HCT116 (cell line): ENCODE results near the gene RAB40C. TPM values are rescaled to one million over a fixed set of nuclear protein-coding genes. Genes with fewer than 3 reads are reported as not detected.

Experiments
- ATAC-seq: fragments of 200-7000 bp; cut with Tn5 transposase; 2 replicates; pipeline ENCODE4 v1.9.1; 2020; ENCODE audit warnings: mild to moderate bottlenecking, moderate library complexity
- BruUV-seq: library from RNA; stranded (reverse); fragments of 400-500 nt; replicated peaks from 2 replicates; lab custom pipeline; 2021; lab: Mats Ljungman, UMichigan
- CTCF ChIA-PET: fragments of 300-600 bp; sonication (Branson Sonifier 250); formaldehyde crosslinking; loops from one replicate; lab custom pipeline; 2021; ENCODE audit warnings: antibody characterized with exemption; lab: Charles Lee
- POLR2A ChIA-PET: fragments of 300-600, 350-600 bp; sonication (Branson Sonifier 250); formaldehyde crosslinking; loops from one replicate; lab custom pipeline; 2021; ENCODE audit warnings: antibody characterized with exemption; lab: Charles Lee
- RAD21 ChIA-PET, 2 experiments: fragments of 300-600 bp; sonication (Branson Sonifier 250); formaldehyde crosslinking; loops; one replicate each; lab custom pipeline; 2023; ENCODE audit warnings: low total read pairs in 2 of 2; ENCODE audit not compliant: uncharacterized antibody in 2 of 2, unreplicated experiment in 2 of 2, low non-redundant PET in 1 of 2; lab: Charles Lee
- DNase-seq: peaks from one replicate; pipeline ENCODE4 v3.0.0-alpha.2; 2010; ENCODE audit warnings: low read depth, low spot score
- H2AFZ ChIP-seq: fragments of 200-600 bp; shearing (Covaris generic), sonication (generic); 2 replicates; pipeline ENCODE4 v1.6.1; 2017; ENCODE audit warnings: low read depth, mixed run types, mixed read lengths, antibody characterized with exemption, low read length; ENCODE audit not compliant: poor library complexity, severe bottlenecking
- H3K27ac ChIP-seq: 2 replicates; pipeline ENCODE4 v1.5.1; 2012; ENCODE audit warnings: low read depth, low read length
- H3K27me3 ChIP-seq: fragments of 200-600 bp; sonication (generic); 2 replicates; pipeline ENCODE4 v1.6.1; 2016; ENCODE audit warnings: mixed run types, low read length, mixed read lengths; ENCODE audit not compliant: insufficient read depth
- H3K36me3 ChIP-seq, 2 experiments: fragments of 200-500 bp in 1 of 2; fragments of 200-600 bp in 1 of 2; sonication (Bioruptor generic) in 1 of 2; sonication (generic) in 1 of 2; 2 replicates each; pipeline versions ENCODE4 v1.5.1 to v1.6.1; 2014 to 2016; ENCODE audit warnings: low read length in 2 of 2, inconsistent platforms in 1 of 2, mixed read lengths in 1 of 2, mixed run types in 1 of 2; ENCODE audit not compliant: insufficient read depth in 2 of 2, control insufficient read depth in 1 of 2
- H3K4me1 ChIP-seq, 2 experiments: fragments of 200-600 bp in 1 of 2; sonication (generic) in 1 of 2; 2 replicates each; pipeline versions ENCODE4 v1.5.1 to v1.6.1; 2012 to 2017; ENCODE audit warnings: low read length in 2 of 2, inconsistent platforms in 1 of 2, mild to moderate bottlenecking in 1 of 2, mixed read lengths in 1 of 2, mixed run types in 1 of 2, moderate library complexity in 1 of 2; ENCODE audit not compliant: insufficient read depth in 2 of 2, control insufficient read depth in 1 of 2
- H3K4me2 ChIP-seq: fragments of 200-600 bp; sonication (generic); 2 replicates; pipeline ENCODE4 v1.6.1; 2017; ENCODE audit warnings: mixed run types, low read length, mixed read lengths
- H3K4me3 ChIP-seq, 2 experiments: fragments of 200-600 bp in 1 of 2; sonication (generic) in 1 of 2; replicated peaks in 1 of 2; 2 replicates each; pipeline ENCODE4 v1.5.1; 2011 to 2016; ENCODE audit warnings: low read length in 2 of 2, control low read depth in 1 of 2, low read depth in 1 of 2, mild to moderate bottlenecking in 1 of 2, mixed read lengths in 1 of 2, mixed run types in 1 of 2
- H3K79me2 ChIP-seq: fragments of 200-600 bp; sonication (generic); 2 replicates; pipeline ENCODE4 v1.6.1; 2017; ENCODE audit warnings: mild to moderate bottlenecking, mixed run types, low read length, moderate library complexity, mixed read lengths; ENCODE audit not compliant: insufficient read depth
- H3K9ac ChIP-seq: fragments of 200-600 bp; sonication (generic); 2 replicates; pipeline ENCODE4 v1.6.1; 2016; ENCODE audit warnings: low read length, mixed read lengths
- H3K9me2 ChIP-seq: fragments of 200-600 bp; sonication (generic), shearing (Covaris generic); 2 replicates; pipeline ENCODE4 v1.6.1; 2017; ENCODE audit warnings: mixed run types, mild to moderate bottlenecking, moderate library complexity; ENCODE audit not compliant: insufficient read depth
- H3K9me3 ChIP-seq, 2 experiments: fragments of 200-500 bp in 1 of 2; fragments of 200-600 bp in 1 of 2; sonication (Bioruptor generic) in 1 of 2; sonication (generic) in 1 of 2; 2 replicates each; pipeline ENCODE4 v1.6.1; 2014 to 2017; ENCODE audit warnings: low read length in 2 of 2, mixed read lengths in 2 of 2, inconsistent platforms in 1 of 2, low read depth in 1 of 2, mild to moderate bottlenecking in 1 of 2, mixed run types in 1 of 2, moderate library complexity in 1 of 2; ENCODE audit not compliant: control insufficient read depth in 1 of 2, insufficient read depth in 1 of 2
- H4K20me1 ChIP-seq: fragments of 200-600 bp; sonication (generic), shearing (Covaris generic); 2 replicates; pipeline ENCODE4 v1.6.1; 2017; ENCODE audit warnings: mixed run types, mild to moderate bottlenecking, moderate library complexity; ENCODE audit not compliant: insufficient read depth
- CBX3 ChIP-seq: IDR thresholded peaks from 2 replicates; pipeline ENCODE4 v1.6.1; 2012; ENCODE audit warnings: low read depth
- CEBPB ChIP-seq: IDR thresholded peaks from 2 replicates; pipeline ENCODE4 v1.6.1; 2012; ENCODE audit warnings: low read depth
- FOSL1 ChIP-seq: IDR thresholded peaks from 2 replicates; pipeline ENCODE4 v1.6.1; 2012; ENCODE audit warnings: low read depth
- JUND ChIP-seq: IDR thresholded peaks from 2 replicates; pipeline ENCODE4 v1.6.1; 2012
- MAX ChIP-seq: IDR thresholded peaks from 2 replicates; pipeline ENCODE4 v1.6.1; 2012
- POLR2A ChIP-seq: IDR thresholded peaks from 2 replicates; pipeline ENCODE4 v1.7.0; 2011; ENCODE audit warnings: borderline replicate concordance; ENCODE audit not compliant: insufficient read depth, insufficient read length; ENCODE audit errors: extremely low read depth
- POLR2AphosphoS5 ChIP-seq: IDR thresholded peaks from 2 replicates; pipeline ENCODE4 v1.6.1; 2011; ENCODE audit warnings: mild to moderate bottlenecking, low read depth, low read length, moderate library complexity
- RAD21 ChIP-seq: IDR thresholded peaks from 2 replicates; pipeline ENCODE4 v1.6.1; 2012; ENCODE audit warnings: low read depth, mild to moderate bottlenecking
- SP1 ChIP-seq: IDR thresholded peaks from 2 replicates; pipeline ENCODE4 v1.6.1; 2012; ENCODE audit warnings: low read depth
- ZNF274 ChIP-seq: fragments of 200-500 bp; sonication (Bioruptor generic); IDR thresholded peaks from 2 replicates; pipeline ENCODE4 v1.6.1; 2014; ENCODE audit warnings: mild to moderate bottlenecking, low read depth, low read length, inconsistent platforms
- intact Hi-C: fragments of 100-400 bp; cut with micrococcal nuclease; formaldehyde crosslinking; loops from 2 replicates; pipeline ENCODE4 v1.10.0; 2022
- total RNA-seq: library from RNA; stranded (reverse); gene quantifications from one replicate; pipeline ENCODE4 v1.2.1, GENCODE V29; 2021; ENCODE audit not compliant: unreplicated experiment
- TF ChIP-seq, protein P1 (sequence below): IDR thresholded peaks from 2 replicates; pipeline ENCODE4 v1.6.1; 2012
- TF ChIP-seq, protein P2 (sequence below): IDR thresholded peaks from 2 replicates; pipeline ENCODE4 v1.6.1; 2012; ENCODE audit warnings: low read depth
- TF ChIP-seq, protein P3 (sequence below), 3 experiments: fragments of 200-600 bp in 1 of 3; sonication (generic) in 1 of 3; IDR thresholded peaks in 2 of 3; conservative IDR thresholded peaks in 1 of 3; 2 replicates each; pipeline ENCODE4 v1.5.1; 2012 to 2017; ENCODE audit warnings: low read depth in 2 of 3, low read length in 2 of 3, antibody characterized with exemption in 1 of 3, borderline replicate concordance in 1 of 3, control low read depth in 1 of 3, mild to moderate bottlenecking in 1 of 3, mixed read lengths in 1 of 3, mixed run types in 1 of 3, moderate library complexity in 1 of 3; ENCODE audit not compliant: insufficient read depth in 1 of 3

The RAB40C gene
- total RNA-seq, 1 experiment from 2014 or later: 14.1 TPM

DNA sequence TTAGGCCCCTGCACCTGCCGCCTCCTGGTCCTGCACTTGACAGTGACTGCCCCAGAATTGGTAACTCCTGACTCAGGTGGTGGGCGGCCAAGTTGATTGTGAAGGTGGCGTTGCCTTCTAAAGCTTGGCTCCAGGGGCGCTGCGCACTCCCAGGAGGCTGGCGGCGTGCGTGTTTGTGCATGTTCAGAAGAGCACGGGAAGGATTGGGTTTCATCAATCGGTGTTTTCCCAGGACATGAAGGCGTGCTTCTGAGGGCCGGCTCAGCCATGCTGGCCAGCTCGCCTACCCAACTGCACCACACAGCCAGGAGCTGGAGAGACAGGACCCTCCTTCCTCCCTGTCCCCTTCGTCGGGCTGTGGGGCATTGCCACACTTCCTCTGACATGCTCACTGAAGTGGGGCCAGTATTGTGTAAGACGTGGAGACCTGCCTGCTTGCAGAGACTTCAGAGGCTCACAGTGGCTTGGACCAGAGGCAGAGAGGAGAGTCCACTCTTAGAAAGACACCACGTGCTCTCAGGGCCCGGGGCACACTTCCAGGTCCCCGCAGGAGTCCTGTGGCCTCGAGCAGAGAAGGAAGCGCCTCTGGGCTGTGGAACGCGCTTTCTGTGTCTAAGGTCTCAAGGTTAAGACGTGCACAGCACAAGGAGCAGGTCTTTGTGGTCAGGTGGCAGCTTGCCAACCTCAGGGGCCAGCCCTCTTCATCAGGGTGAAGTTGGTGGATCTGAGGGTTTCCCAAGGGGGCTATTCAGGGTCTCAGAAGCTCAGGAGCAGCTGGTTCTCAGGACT is 2.8 kb downstream of the RAB40C start:
- Histone ChIP-seq H3K36me3 (no peaks in the 10 kb centered on the region), H3K4me2 (peak overlapping the region; percentile 70), H3K27ac (peak overlapping the region; percentile 76), H3K27me3 (no peaks in the 10 kb centered on the region), H3K9ac (peak overlapping the region; percentile 36), H3K9me3 (no peaks in the 10 kb centered on the region), H3K79me2 (peaks cover 32% of the 10 kb centered on the region; the same call in 1 of the 2 replicates), H2AFZ (no peak overlapping the region), H3K4me3 (peak overlapping the region in 1 of 2 experiments; percentile 13; a peak in 1 of 4 replicates), H4K20me1 (no peaks in the 10 kb centered on the region), H3K4me1 (peaks cover 30 to 40% of the 10 kb centered on the region in 2 experiments), H3K9me2 (no peaks in the 10 kb centered on the region)
- ChIA-PET POLR2A (interaction anchor here (0.5 kb wide), 1 partner anchor 1409 kb away, joined by 3 read pairs; no protein-coding TSS in a partner anchor), CTCF (interaction anchor here (1.0 to 1.1 kb wide), 2 partner anchors 14 to 55 kb away, joined by 3 to 4 read pairs; no protein-coding TSS in a partner anchor), RAD21 (no interaction called here)
- TF ChIP-seq POLR2AphosphoS5: no peak
- TF ChIP-seq MAX: peak; percentile 8; the same call in 1 of the 2 replicates
- intact Hi-C loops: loop anchor here (5.0 kb wide), 1 partner anchor 35 kb away; no protein-coding TSS in a partner anchor
- ATAC-seq (no peak), DNase-seq (no peak)
- no TSS peak for BruUV-seq

DNA sequence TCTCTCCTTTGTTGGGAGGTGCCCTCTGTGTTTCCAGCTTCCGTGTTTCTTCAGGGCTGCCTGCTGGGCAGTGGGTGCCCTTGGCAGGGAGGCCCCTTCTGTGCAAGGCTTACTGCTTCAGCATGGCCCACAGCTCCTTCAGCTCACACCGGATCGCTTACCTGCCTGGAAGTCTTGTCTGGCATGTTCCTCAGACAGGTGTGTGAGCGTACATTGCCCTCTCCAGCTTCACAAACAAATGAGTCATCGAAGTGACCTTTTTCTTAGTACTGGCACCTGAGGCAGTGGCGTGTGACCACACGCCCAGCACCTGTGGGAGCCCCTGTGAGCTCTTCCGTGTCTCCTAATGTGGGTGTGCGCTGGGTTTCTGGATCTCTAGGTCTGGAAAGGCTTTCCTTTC is 3.5 kb downstream of the RAB40C start:
- POLR2A ChIA-PET: no interaction called here
- no peak for DNase-seq
- intact Hi-C loops: loop anchor here (5.0 kb wide), 1 partner anchor 34 kb away; no protein-coding TSS in a partner anchor
- Histone ChIP-seq H3K4me1 (peaks cover 30 to 35% of the 10 kb centered on the region in 2 experiments), H2AFZ (no peak overlapping the region), H3K4me3 (peak overlapping the region in 1 of 2 experiments; percentile 13; a peak in 1 of 4 replicates), H3K9ac (peak overlapping the region; percentile 36), H3K27me3 (no peaks in the 10 kb centered on the region), H3K9me3 (no peaks in the 10 kb centered on the region), H3K27ac (peak overlapping the region; percentile 76), H3K36me3 (no peaks in the 10 kb centered on the region), H3K4me2 (peak overlapping the region; percentile 70), H4K20me1 (no peaks in the 10 kb centered on the region), H3K79me2 (peaks cover 25% of the 10 kb centered on the region; the same call in 1 of the 2 replicates), H3K9me2 (no peaks in the 10 kb centered on the region)
- ATAC-seq: 0 out of 2 replicates have a peak, but pooled peaks have one; percentile 7
- CTCF ChIA-PET: interaction anchor here (1.0 to 1.1 kb wide), 2 partner anchors 14 to 55 kb away, joined by 3 to 4 read pairs; no protein-coding TSS in a partner anchor
- no TSS peak for BruUV-seq
- RAD21 ChIA-PET: no interaction called here
- no peak for TF ChIP-seq POLR2A
- TF ChIP-seq, protein P1, sequence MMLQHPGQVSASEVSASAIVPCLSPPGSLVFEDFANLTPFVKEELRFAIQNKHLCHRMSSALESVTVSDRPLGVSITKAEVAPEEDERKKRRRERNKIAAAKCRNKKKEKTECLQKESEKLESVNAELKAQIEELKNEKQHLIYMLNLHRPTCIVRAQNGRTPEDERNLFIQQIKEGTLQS: no peak
- TF ChIP-seq SP1: peak; percentile 54
- TF ChIP-seq ZNF274: no peak
- no peak for TF ChIP-seq CBX3
- TF ChIP-seq FOSL1: peak; percentile 64
- TF ChIP-seq, protein P2, sequence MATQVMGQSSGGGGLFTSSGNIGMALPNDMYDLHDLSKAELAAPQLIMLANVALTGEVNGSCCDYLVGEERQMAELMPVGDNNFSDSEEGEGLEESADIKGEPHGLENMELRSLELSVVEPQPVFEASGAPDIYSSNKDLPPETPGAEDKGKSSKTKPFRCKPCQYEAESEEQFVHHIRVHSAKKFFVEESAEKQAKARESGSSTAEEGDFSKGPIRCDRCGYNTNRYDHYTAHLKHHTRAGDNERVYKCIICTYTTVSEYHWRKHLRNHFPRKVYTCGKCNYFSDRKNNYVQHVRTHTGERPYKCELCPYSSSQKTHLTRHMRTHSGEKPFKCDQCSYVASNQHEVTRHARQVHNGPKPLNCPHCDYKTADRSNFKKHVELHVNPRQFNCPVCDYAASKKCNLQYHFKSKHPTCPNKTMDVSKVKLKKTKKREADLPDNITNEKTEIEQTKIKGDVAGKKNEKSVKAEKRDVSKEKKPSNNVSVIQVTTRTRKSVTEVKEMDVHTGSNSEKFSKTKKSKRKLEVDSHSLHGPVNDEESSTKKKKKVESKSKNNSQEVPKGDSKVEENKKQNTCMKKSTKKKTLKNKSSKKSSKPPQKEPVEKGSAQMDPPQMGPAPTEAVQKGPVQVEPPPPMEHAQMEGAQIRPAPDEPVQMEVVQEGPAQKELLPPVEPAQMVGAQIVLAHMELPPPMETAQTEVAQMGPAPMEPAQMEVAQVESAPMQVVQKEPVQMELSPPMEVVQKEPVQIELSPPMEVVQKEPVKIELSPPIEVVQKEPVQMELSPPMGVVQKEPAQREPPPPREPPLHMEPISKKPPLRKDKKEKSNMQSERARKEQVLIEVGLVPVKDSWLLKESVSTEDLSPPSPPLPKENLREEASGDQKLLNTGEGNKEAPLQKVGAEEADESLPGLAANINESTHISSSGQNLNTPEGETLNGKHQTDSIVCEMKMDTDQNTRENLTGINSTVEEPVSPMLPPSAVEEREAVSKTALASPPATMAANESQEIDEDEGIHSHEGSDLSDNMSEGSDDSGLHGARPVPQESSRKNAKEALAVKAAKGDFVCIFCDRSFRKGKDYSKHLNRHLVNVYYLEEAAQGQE: no peak
- no peak for TF ChIP-seq CEBPB
- no peak for TF ChIP-seq RAD21
- TF ChIP-seq, protein P3, sequence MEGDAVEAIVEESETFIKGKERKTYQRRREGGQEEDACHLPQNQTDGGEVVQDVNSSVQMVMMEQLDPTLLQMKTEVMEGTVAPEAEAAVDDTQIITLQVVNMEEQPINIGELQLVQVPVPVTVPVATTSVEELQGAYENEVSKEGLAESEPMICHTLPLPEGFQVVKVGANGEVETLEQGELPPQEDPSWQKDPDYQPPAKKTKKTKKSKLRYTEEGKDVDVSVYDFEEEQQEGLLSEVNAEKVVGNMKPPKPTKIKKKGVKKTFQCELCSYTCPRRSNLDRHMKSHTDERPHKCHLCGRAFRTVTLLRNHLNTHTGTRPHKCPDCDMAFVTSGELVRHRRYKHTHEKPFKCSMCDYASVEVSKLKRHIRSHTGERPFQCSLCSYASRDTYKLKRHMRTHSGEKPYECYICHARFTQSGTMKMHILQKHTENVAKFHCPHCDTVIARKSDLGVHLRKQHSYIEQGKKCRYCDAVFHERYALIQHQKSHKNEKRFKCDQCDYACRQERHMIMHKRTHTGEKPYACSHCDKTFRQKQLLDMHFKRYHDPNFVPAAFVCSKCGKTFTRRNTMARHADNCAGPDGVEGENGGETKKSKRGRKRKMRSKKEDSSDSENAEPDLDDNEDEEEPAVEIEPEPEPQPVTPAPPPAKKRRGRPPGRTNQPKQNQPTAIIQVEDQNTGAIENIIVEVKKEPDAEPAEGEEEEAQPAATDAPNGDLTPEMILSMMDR (IDR thresholded peaks at IDR 0.05 in 2 of 3, conservative IDR thresholded peaks at IDR 0.05 in 1 of 3; ENCODE audit: borderline replicate concordance in 1 of 3, insufficient read depth in 1 of 3, low read depth in 2 of 3, low read length in 2 of 3): no peak
- TF ChIP-seq JUND: peak; percentile 71
